Activated naive CD4-positive, alpha-beta T cell treated with anti-CD3 and anti-CD28 coated beads, Interleukin-2, amount 50 U/mL, for 72 hours (primary cell): ENCODE data around the gene ACSM3. TPM values are rescaled to one million over a fixed set of nuclear protein-coding genes. Genes with fewer than 3 reads are reported as not detected.
"Not testable (repeated sequence)": the region's sequence is repeated elsewhere in the genome, so short reads cannot be mapped to it uniquely, and the experiment has no call there.

Source experiments
- ATAC-seq, 2 donors: fragments of 150-1000 bp; cut with Tn5 transposase; 2 replicates each; pipeline ENCODE4 v1.10.0; 2021; ENCODE audit warnings: mild to moderate bottlenecking in 2 of 2, moderate library complexity in 2 of 2
- DNase-seq, 2 donors: peaks; one replicate each; pipeline ENCODE4 v3.0.0; 2021 to 2022; ENCODE audit warnings: low spot score in 2 of 2
- H3K27ac Mint-ChIP-seq, 2 donors: one replicate each; pipeline ENCODE4 v1.8.0; 2022; ENCODE audit warnings: mild to moderate bottlenecking in 2 of 2, mixed read lengths in 2 of 2
- H3K36me3 Mint-ChIP-seq, 2 donors: one replicate each; pipeline ENCODE4 v1.8.0; 2022; ENCODE audit warnings: mixed read lengths in 2 of 2
- H3K9me3 Mint-ChIP-seq, 2 donors: one replicate each; pipeline ENCODE4 v1.8.0; 2022; ENCODE audit warnings: mixed read lengths in 2 of 2
- total RNA-seq, 2 donors: library from RNA; stranded (reverse); gene quantifications; one replicate each; pipeline ENCODE4 v1.2.3, GENCODE V29; 2022

Gene ACSM3
- total RNA-seq: 10 to 100 TPM; 18.1 to 55.0 TPM

GRCh38 chr16:20763461-20764232 is at the start of gene ACSM3:
Gene ACSM3, plus strand, starts transcription at chr16:20764014. Its CDS starts 6,021 bp downstream, at chr16:20770035.
- Mint-ChIP-seq H3K27ac (peak within 1 kb of the TSS; percentile 88 to 90), H3K36me3 (peaks cover 25 to 36% of the 10 kb centered on the region in 2 donors), H3K9me3 (peaks cover 0 to 25% of the 10 kb centered on the region in 2 donors)
- peak; percentile 59 to 66 for DNase-seq
- ATAC-seq: peak; percentile 99

GRCh38 chr16:20717718-20718117 is 46.1 kb upstream of the ACSM3 start:
- H3K27ac Mint-ChIP-seq, H3K36me3 Mint-ChIP-seq, H3K9me3 Mint-ChIP-seq, ATAC-seq, DNase-seq: not testable (repeated sequence)

- Mint-ChIP-seq H3K36me3 (no peaks in the 10 kb centered on the region), H3K9me3 (no peaks in the 10 kb centered on the region), H3K27ac (no peak overlapping the region)
- no peak for DNase-seq
- no peak for ATAC-seq
These were observed 43.6 kb upstream of the ACSM3 start for GRCh38 chr16:20720251-20720650.

GRCh38 chr16:20726661-20727060 is 37.2 kb upstream of the ACSM3 start:
- H3K36me3 Mint-ChIP-seq: no peaks in the 10 kb centered on the region
- DNase-seq (no peak), ATAC-seq (no peak)
- H3K27ac Mint-ChIP-seq: no peak overlapping the region
- H3K9me3 Mint-ChIP-seq: no peaks in the 10 kb centered on the region

GRCh38 chr16:20727181-20727580 is 36.6 kb upstream of the ACSM3 start:
- H3K27ac Mint-ChIP-seq: no peak overlapping the region
- no peaks in the 10 kb centered on the region for H3K9me3 Mint-ChIP-seq
- H3K36me3 Mint-ChIP-seq: no peaks in the 10 kb centered on the region
- no peak for ATAC-seq
- no peak for DNase-seq

- DNase-seq (no peak), ATAC-seq (no peak)
- Mint-ChIP-seq H3K9me3 (no peaks in the 10 kb centered on the region), H3K27ac (no peak overlapping the region), H3K36me3 (no peaks in the 10 kb centered on the region)
These were observed 34.7 kb upstream of the ACSM3 start for GRCh38 chr16:20729141-20729540.

- DNase-seq: no peak
- ATAC-seq: no peak
- Mint-ChIP-seq H3K36me3 (peaks cover 0 to 30% of the 10 kb centered on the region in 2 donors), H3K9me3 (no peaks in the 10 kb centered on the region), H3K27ac (peak overlapping the region in 1 of 2 donors; percentile 44)
These were observed 29.8 kb upstream of the ACSM3 start for GRCh38 chr16:20734056-20734455.

- Mint-ChIP-seq H3K36me3 (peaks cover 0 to 30% of the 10 kb centered on the region in 2 donors), H3K9me3 (no peaks in the 10 kb centered on the region), H3K27ac (peak overlapping the region in 1 of 2 donors; percentile 79)
- ATAC-seq: no peak
- DNase-seq: no peak
These were observed 29.0 kb upstream of the ACSM3 start for GRCh38 chr16:20734782-20735181.

GRCh38 chr16:20735490-20735889 is 28.3 kb upstream of the ACSM3 start:
- DNase-seq (no peak), ATAC-seq (peak; percentile 31 to 49)
- peaks cover under 1 to 30% of the 10 kb centered on the region in 2 donors for H3K36me3 Mint-ChIP-seq
- no peaks in the 10 kb centered on the region for H3K9me3 Mint-ChIP-seq
- H3K27ac Mint-ChIP-seq: peak overlapping the region in 1 of 2 donors; percentile 14

- ATAC-seq (no peak), DNase-seq (no peak)
- H3K36me3 Mint-ChIP-seq: peaks cover 6 to 28% of the 10 kb centered on the region in 2 donors
- no peaks in the 10 kb centered on the region for H3K9me3 Mint-ChIP-seq
- peak overlapping the region; percentile 95 to 96 for H3K27ac Mint-ChIP-seq
These were observed 23.6 kb upstream of the ACSM3 start for GRCh38 chr16:20740007-20740883.

GRCh38 chr16:20740901-20741521 is 22.8 kb upstream of the ACSM3 start:
- peak; percentile 88 to 89 for ATAC-seq

GRCh38 chr16:20741554-20742285 is 22.1 kb upstream of the ACSM3 start, which contains the start of gene THUMPD1:
Gene THUMPD1, minus strand, starts transcription at chr16:20741818. Its CDS starts 79 bp downstream, at chr16:20741739.
- peak; percentile 92 to 93 for DNase-seq
- ATAC-seq: peak; percentile 94 to 97
- peak within 1 kb of the TSS; percentile 95 to 96 for H3K27ac Mint-ChIP-seq
- H3K9me3 Mint-ChIP-seq: no peaks in the 10 kb centered on the region
- H3K36me3 Mint-ChIP-seq: peaks cover 7 to 18% of the 10 kb centered on the region in 2 donors

More at GRCh38 chr16:20740901-20741521, 22.8 kb upstream of the ACSM3 start:
- peak overlapping the region; percentile 95 to 96 for H3K27ac Mint-ChIP-seq
- peaks cover 6 to 21% of the 10 kb centered on the region in 2 donors for H3K36me3 Mint-ChIP-seq
- peak; percentile 85 to 89 for DNase-seq
- H3K9me3 Mint-ChIP-seq: no peaks in the 10 kb centered on the region

GRCh38 chr16:20743591-20743990 is 20.2 kb upstream of the ACSM3 start:
- H3K36me3 Mint-ChIP-seq: peaks cover 18 to 22% of the 10 kb centered on the region in 2 donors
- peaks cover 7 to 8% of the 10 kb centered on the region in 2 donors for H3K9me3 Mint-ChIP-seq
- DNase-seq: no peak
- no peak for ATAC-seq
- no peak overlapping the region for H3K27ac Mint-ChIP-seq

GRCh38 chr16:20744922-20745440 is 18.8 kb upstream of the ACSM3 start:
- ATAC-seq (no peak), DNase-seq (no peak)
- peaks cover 7 to 8% of the 10 kb centered on the region in 2 donors for H3K9me3 Mint-ChIP-seq
- H3K36me3 Mint-ChIP-seq: peaks cover 16 to 18% of the 10 kb centered on the region in 2 donors
- H3K27ac Mint-ChIP-seq: no peak overlapping the region

- ATAC-seq: no peak
- Mint-ChIP-seq H3K27ac (no peak overlapping the region), H3K36me3 (peaks cover 12 to 16% of the 10 kb centered on the region in 2 donors), H3K9me3 (peaks cover 7 to 8% of the 10 kb centered on the region in 2 donors)
- no peak for DNase-seq
These were observed 17.4 kb upstream of the ACSM3 start for GRCh38 chr16:20746461-20746860.
